Activated T-helper 1 cell treated with anti-CD3 and anti-CD28 coated beads, Interleukin-12 subunit alpha, Interleukin-12 subunit beta, Interleukin-2, Interleukin-4 antibody, amounts not matched to agents 30 ng/mL and 10 ng/mL and 1 ng/mL, durations not matched to agents 14 hours and 24 hours and 36 hours (primary cell): ENCODE data around the gene RING1. TPM values are rescaled to one million over a fixed set of nuclear protein-coding genes. Genes with fewer than 3 reads are reported as not detected.

Experiments
- DNase-seq: peaks from one replicate; pipeline ENCODE4 v3.0.0; 2021; ENCODE audit warnings: low spot score
- H3K27ac Mint-ChIP-seq: one replicate; pipeline ENCODE4 v1.8.0; 2021; ENCODE audit warnings: mild to moderate bottlenecking, mixed read lengths
- H3K27me3 Mint-ChIP-seq: one replicate; pipeline ENCODE4 v1.8.0; 2022; ENCODE audit warnings: mild to moderate bottlenecking, moderate library complexity, mixed read lengths; ENCODE audit not compliant: insufficient read depth
- H3K36me3 Mint-ChIP-seq: one replicate; pipeline ENCODE4 v1.8.0; 2021; ENCODE audit warnings: low read depth, mixed read lengths
- H3K4me1 Mint-ChIP-seq: one replicate; pipeline ENCODE4 v1.8.0; 2021; ENCODE audit warnings: low read depth, mixed read lengths
- H3K4me3 Mint-ChIP-seq: one replicate; pipeline ENCODE4 v1.8.0; 2021; ENCODE audit warnings: mild to moderate bottlenecking, moderate library complexity, mixed read lengths
- H3K9me3 Mint-ChIP-seq: one replicate; pipeline ENCODE4 v1.8.0; 2021; ENCODE audit warnings: mixed read lengths
- intact Hi-C: fragments of 100-400 bp; cut with micrococcal nuclease; formaldehyde crosslinking; loops from one replicate; pipeline ENCODE4 v1.15.1; 2024
- total RNA-seq: library from RNA; stranded (reverse); gene quantifications from 2 replicates; pipeline ENCODE4 v1.2.3, GENCODE V29; 2022

The RING1 gene
- total RNA-seq, 1 donor from 2014 or later = 53.4 TPM

- H3K4me3 Mint-ChIP-seq = no peak overlapping the region
- peaks cover 50% of the 10 kb centered on the region for H3K27me3 Mint-ChIP-seq
- no peaks in the 10 kb centered on the region for H3K9me3 Mint-ChIP-seq
- H3K36me3 Mint-ChIP-seq = peaks cover 17% of the 10 kb centered on the region
- H3K27ac Mint-ChIP-seq = no peak overlapping the region
- DNase-seq = no peak
- intact Hi-C loops = no loop called here
- peaks cover 19% of the 10 kb centered on the region for H3K4me1 Mint-ChIP-seq
Observed at GRCh38 chr6:33190504-33191107, 17.7 kb upstream of the RING1 start.

- intact Hi-C loops = no loop called here
- H3K36me3 Mint-ChIP-seq = peaks cover 25% of the 10 kb centered on the region
- DNase-seq = no peak
- peaks cover 19% of the 10 kb centered on the region for H3K4me1 Mint-ChIP-seq
- H3K27ac Mint-ChIP-seq = no peak overlapping the region
- no peaks in the 10 kb centered on the region for H3K9me3 Mint-ChIP-seq
- peaks cover 43% of the 10 kb centered on the region for H3K27me3 Mint-ChIP-seq
- no peak overlapping the region for H3K4me3 Mint-ChIP-seq
Observed at GRCh38 chr6:33191383-33192104, 16.8 kb upstream of the RING1 start.

- H3K36me3 Mint-ChIP-seq = peaks cover 27% of the 10 kb centered on the region
- no peaks in the 10 kb centered on the region for H3K9me3 Mint-ChIP-seq
- H3K4me3 Mint-ChIP-seq = no peak within 1 kb of the TSS
- H3K27me3 Mint-ChIP-seq = peaks cover 42% of the 10 kb centered on the region
- intact Hi-C loops = no loop called here
- no peak within 1 kb of the TSS for H3K27ac Mint-ChIP-seq
- H3K4me1 Mint-ChIP-seq = peaks cover 19% of the 10 kb centered on the region
- DNase-seq = no peak
Observed at GRCh38 chr6:33192105-33192646, 16.1 kb upstream of the RING1 start, which contains the start of gene COL11A2. COL11A2 (minus strand) TSS chr6:33192467; CDS start chr6:33192240, 227 bp downstream.

- Mint-ChIP-seq H3K4me3 (no peak overlapping the region), H3K27ac (no peak overlapping the region), H3K36me3 (peaks cover 32% of the 10 kb centered on the region), H3K27me3 (peaks cover 37% of the 10 kb centered on the region), H3K9me3 (no peaks in the 10 kb centered on the region), H3K4me1 (peaks cover 19% of the 10 kb centered on the region)
- intact Hi-C loops = no loop called here
- DNase-seq = no peak
Observed at GRCh38 chr6:33192671-33193602, 15.4 kb upstream of the RING1 start.

- H3K27me3 Mint-ChIP-seq = peaks cover 32% of the 10 kb centered on the region
- H3K9me3 Mint-ChIP-seq = no peaks in the 10 kb centered on the region
- H3K36me3 Mint-ChIP-seq = peaks cover 32% of the 10 kb centered on the region
- intact Hi-C loops = no loop called here
- no peak for DNase-seq
- no peak overlapping the region for H3K27ac Mint-ChIP-seq
- peaks cover 23% of the 10 kb centered on the region for H3K4me1 Mint-ChIP-seq
- no peak overlapping the region for H3K4me3 Mint-ChIP-seq
Observed at GRCh38 chr6:33193619-33194018, 14.7 kb upstream of the RING1 start.

GRCh38 chr6:33194431-33194979, 13.8 kb upstream of the RING1 start:
- peaks cover 32% of the 10 kb centered on the region for H3K4me1 Mint-ChIP-seq
- DNase-seq = no peak
- no peak overlapping the region for H3K4me3 Mint-ChIP-seq
- no peak overlapping the region for H3K27ac Mint-ChIP-seq
- no peaks in the 10 kb centered on the region for H3K9me3 Mint-ChIP-seq
- H3K27me3 Mint-ChIP-seq = peaks cover 31% of the 10 kb centered on the region
- intact Hi-C loops = no loop called here
- peaks cover 34% of the 10 kb centered on the region for H3K36me3 Mint-ChIP-seq

GRCh38 chr6:33195304-33196165, 12.8 kb upstream of the RING1 start:
- DNase-seq = no peak
- no peaks in the 10 kb centered on the region for H3K9me3 Mint-ChIP-seq
- H3K36me3 Mint-ChIP-seq = peaks cover 34% of the 10 kb centered on the region
- H3K4me1 Mint-ChIP-seq = peaks cover 35% of the 10 kb centered on the region
- H3K27ac Mint-ChIP-seq = no peak overlapping the region
- H3K4me3 Mint-ChIP-seq = no peak overlapping the region
- intact Hi-C loops = loop anchor here (2.0 kb wide), 1 partner anchor 35 kb away; no protein-coding TSS in a partner anchor
- H3K27me3 Mint-ChIP-seq = peaks cover 24% of the 10 kb centered on the region

GRCh38 chr6:33197431-33198048, 10.8 kb upstream of the RING1 start:
- peak; percentile 26 for DNase-seq
- H3K27me3 Mint-ChIP-seq = peaks cover 11% of the 10 kb centered on the region
- H3K9me3 Mint-ChIP-seq = no peaks in the 10 kb centered on the region
- H3K27ac Mint-ChIP-seq = peak overlapping the region; percentile 38
- peaks cover 50% of the 10 kb centered on the region for H3K36me3 Mint-ChIP-seq
- peak overlapping the region; percentile 67 for H3K4me3 Mint-ChIP-seq
- peaks cover 55% of the 10 kb centered on the region for H3K4me1 Mint-ChIP-seq
- intact Hi-C loops = loop anchor here (1.0 to 2.0 kb wide), 2 partner anchors 37 to 74 kb away; no protein-coding TSS in a partner anchor

GRCh38 chr6:33198159-33198852, 10.0 kb upstream of the RING1 start:
- Mint-ChIP-seq H3K27me3 (peaks cover 8% of the 10 kb centered on the region), H3K27ac (peak overlapping the region; percentile 60), H3K36me3 (peaks cover 57% of the 10 kb centered on the region), H3K4me1 (peaks cover 63% of the 10 kb centered on the region), H3K9me3 (no peaks in the 10 kb centered on the region), H3K4me3 (peak overlapping the region; percentile 85)
- intact Hi-C loops = no loop called here
- no peak for DNase-seq

- no peak for DNase-seq
- peaks cover 58% of the 10 kb centered on the region for H3K36me3 Mint-ChIP-seq
- H3K27me3 Mint-ChIP-seq = peaks cover 2% of the 10 kb centered on the region
- H3K4me1 Mint-ChIP-seq = peaks cover 65% of the 10 kb centered on the region
- no peaks in the 10 kb centered on the region for H3K9me3 Mint-ChIP-seq
- peak overlapping the region; percentile 84 for H3K27ac Mint-ChIP-seq
- intact Hi-C loops = no loop called here
- H3K4me3 Mint-ChIP-seq = peak overlapping the region; percentile 85
Observed at GRCh38 chr6:33198853-33199436, 9.4 kb upstream of the RING1 start.
